GM19438 (cell line): Measurements from ENCODE around the gene SLC2A6.
A peak's percentile ranks its signal among the peaks of the same experiment; 100 is the strongest.

Source experiments
- ATAC-seq: cut with Tn5 transposase; IDR thresholded peaks from one replicate; pipeline ENCODE4 v1.9.1; 2021; ENCODE audit warnings: low read depth; ENCODE audit not compliant: unreplicated experiment

Gene SLC2A6

DNA sequence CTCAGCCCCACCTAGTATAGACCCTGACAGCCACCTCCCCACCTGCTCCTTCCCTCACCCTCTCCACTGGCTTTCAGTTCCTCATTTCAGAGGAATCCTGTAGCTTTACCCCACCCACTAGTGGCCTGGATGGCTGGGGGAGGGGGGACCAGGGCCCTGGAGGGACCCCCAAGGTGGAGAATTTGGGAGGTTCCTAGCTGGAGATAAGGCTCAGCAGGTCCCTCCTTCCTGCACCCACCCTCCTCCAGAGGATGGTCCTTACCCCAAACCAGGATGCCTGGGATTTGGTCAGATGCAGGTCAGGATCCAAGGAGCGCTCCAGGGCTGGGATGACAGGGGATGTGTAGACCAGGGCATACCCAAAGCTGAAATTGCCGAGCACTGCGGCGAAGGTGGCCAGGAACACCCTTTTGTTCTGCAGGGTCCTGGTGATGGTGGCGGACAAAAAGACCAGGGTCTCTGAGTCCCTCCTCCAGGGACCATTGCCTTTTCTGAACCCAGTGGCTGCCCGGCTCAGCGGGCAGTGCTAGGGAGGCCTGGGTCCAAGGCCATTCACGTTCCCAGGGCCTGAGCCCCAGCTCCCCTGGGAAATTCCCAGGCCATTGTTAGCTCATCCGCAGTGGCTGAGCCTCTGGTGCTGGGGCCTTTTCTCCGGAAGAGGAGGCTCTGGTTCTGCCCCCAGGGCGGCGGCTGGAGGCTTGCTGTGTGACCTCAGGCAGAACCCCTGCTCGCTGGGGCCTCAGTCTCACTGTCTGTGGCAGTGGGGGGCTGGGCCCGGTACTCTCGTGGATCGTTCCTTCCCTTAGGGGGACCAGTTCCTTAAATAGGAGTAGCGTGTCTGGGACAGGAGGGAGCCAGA, 678 bp downstream of the SLC2A6 start:
- ATAC-seq, result peak; percentile 48

DNA sequence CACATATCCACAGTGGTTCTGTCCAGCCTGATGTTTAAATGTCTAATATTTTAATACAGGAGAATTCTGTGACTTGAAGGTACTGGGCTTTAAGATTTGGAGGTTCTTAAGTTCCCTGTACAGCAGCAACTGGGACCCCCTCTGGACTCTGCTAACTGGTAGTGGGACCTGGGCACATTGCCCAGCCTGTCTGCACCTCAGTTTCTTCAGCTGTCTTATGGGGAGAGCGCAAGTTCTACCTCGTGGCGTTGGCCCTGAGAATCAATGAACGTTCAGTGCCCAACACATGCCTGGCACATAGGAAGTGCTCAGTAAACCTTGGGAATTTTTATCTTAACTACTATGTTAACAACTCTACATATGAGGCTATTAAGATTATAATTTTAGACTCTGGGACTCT, 1.4 kb downstream of the SLC2A6 start:
- ATAC-seq, result no peak

DNA sequence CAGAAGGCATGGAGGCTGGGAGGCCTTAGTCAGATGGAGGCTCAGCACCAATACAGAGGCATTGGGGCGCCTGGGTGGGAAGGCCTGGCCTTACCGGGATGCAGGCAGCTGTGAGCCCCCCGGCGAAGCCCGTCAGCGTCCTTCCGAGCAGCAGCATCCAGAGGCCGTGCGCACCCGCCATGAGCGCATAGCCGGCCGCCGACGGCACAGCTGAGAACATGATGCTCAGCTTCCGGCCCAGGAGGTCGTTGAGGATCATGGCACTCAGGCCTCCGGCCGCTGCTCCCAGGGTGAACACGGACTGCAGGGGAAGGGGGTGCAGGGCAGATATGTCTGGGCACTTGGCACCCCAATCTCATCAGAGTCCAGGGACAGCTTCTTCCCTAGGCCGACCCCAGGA, 2.0 kb downstream of the SLC2A6 start:
- ATAC-seq, result no peak

DNA sequence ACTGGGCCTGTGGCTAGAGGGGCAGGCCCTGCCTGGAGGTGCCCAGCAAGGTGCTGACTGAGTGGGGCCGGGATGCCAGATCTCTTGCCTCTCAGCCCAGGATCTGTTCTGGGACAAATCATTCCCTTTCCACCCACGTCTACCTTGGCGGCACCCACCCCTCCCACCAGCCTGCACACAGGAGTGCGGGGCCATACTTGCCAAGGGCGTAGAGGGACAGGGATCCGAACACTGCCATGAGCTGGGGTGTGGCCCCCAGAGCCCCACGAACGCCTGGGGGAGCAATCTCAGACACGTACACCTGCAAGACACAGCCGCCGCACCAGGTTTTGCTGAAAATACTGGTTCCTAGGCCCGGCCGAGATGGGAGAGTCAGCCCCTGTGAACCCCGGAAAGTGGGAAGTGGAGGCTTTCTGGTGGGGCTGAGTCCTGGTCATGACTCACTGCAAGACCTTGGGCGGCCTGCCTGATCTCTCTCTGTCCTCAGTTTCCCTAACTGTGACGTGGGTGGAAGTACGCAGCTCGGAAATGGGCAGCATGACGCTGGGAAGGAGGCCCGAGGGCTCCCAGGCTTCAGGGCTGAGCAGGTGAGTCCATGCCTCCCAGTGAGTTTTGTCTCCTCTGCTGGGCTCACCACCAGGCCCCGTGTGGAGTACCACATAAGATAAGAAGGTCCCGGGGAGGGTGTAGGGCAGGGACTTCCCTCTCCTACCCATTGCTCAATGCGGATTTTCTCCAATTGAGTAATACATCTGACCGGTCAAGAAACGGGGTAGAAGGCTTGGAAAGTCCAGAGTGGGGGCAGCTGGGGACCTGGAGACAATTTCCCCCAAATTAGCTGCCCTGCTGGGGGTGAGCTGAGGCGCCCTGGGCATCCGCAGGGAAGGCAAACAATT, 2.6 kb downstream of the SLC2A6 start:
- no peak for ATAC-seq

DNA sequence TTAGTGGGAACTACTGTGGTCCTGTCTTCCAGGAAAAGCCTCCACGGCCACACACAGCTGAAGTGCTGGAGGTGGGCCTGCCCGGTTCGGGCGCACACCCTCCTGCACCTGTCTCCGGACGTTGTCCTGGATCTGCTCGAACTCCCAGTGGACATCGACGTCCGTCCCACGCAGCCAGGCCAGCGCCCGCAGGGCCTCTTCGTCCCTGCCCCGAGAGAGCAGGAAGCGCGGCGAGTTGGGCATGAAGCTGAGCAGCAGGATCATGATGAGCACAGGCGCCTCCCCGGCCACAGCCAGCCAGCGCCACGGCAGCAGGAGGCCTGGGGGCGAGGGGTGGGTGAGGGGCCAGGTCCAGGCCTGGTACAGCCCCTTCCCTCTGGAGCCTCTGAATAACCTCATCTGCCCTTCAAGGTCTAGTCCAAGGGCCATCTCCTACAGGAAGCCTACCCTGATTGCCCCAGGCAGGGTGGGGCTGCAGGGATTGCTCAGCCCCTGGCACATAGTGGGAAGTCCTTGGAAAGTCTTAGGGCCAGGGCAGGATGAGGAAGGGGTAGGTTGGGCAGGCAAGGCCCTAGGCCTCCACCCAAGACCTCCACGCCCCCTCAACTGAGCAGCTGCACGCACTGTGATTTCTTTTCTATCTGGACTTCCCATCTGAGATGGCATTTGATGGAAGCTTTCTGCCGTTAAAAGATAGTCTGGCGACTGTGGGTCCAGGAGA, 3.4 kb downstream of the SLC2A6 start:
- ATAC-seq, result no peak

DNA sequence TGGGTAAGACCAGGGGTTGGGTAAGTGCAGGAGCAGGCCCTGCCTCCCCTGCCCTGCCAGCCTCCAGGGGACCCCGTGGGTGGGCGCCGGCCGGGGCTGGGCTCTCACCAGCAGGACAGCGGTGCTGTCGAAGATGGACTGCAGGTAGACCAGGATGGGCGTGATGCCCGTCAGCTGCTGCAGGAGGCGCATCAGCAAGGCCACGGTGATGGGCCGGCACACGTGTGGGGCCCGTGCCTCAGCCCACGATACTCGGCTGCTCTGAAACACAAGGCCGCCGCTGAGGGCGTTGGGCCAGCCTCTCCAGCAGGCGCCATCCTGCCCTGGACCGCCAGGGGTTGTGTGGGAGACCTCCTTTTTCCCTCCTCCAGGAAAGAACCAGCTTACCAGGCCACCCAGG, 4.0 kb downstream of the SLC2A6 start:
- ATAC-seq, result no peak

DNA sequence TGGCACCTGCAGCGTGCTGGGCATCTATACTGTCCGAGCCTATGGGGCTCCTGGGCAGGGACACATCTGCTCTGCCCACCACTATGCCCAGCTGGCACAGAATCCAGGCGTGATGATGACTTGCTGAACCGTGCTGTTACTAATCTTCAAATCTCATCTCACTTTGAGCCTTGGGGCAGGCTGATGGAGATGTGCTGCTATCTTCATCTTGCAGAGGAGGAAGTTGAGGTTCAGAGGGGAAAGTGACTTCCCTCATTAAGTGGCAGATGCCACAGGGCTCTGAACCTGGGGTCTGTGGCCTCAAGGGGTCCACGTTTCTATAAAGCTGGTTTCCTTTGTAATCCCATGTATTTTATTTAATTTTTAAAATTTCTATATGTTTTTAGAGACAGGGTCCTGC, 4.7 kb downstream of the SLC2A6 start:
- no peak for ATAC-seq

DNA sequence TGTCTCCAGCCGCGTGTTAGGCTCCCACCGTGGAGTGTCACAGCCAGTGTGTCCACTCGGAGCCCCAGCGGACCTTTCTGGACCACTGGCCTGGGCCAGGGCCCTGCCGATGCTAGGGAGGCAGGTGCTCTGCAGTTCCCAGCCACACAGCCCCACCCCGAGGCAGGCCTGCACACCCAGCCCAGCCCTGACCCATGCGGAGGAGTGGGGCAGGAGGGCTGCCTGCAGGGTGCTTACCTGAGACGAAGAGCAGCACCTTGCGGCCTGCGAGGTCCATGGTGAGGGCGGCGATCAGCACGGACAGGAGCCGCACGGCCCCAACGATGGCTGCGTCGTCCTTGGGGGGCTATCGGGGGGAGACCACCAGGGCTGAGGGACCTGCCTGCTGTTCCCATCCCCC, 5.2 kb downstream of the SLC2A6 start:
- no peak for ATAC-seq

DNA sequence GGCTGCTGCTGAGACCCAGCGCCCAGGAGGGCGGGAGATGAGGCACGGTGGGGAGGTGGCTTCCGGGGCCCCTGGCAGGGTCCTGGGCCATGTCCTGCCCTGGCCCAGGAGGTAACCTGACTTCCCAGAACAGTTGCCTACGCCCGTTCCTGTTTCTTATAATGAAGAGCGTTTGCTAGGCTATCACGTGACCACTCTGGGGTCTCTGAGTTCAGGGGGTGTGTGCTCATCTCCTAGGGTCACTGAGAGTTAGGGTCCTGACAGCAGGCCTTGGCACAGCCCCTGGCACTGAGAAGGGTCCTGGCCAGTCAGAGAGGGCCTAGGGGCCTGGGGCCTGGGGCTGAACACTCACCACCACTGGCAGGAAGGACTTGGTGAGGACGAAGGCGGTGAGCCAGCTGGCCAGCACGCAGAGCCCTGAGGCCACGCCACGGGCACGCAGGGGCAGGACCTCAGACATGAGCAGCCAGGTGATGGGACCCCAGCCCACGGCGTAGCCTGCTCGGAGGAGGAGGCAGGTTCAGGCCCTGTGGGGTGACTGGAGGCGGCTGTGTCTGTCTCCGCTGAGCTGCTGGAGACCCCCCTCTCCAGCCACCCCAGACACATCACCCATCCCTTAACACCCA, 6.0 kb downstream of the SLC2A6 start:
- ATAC-seq, result no peak

DNA sequence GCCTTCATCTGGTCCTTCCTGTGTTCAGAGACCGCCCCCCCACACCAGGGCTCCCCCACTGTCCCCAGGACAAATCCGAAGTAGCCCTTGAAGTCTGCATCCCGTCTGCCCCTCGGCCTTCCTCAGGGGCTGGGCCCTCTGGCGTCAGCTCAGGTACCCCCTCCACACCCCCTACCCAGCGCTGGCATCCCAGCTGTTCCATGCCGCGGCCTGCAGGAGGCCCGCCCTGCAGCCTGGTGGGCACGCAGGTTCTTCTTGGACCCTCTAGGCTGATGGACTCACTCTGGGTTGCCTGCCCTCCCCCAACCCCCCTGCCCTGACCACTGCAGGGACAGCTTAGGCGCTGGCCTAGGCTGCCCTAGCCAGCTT, 6.6 kb downstream of the SLC2A6 start:
- no peak for ATAC-seq

DNA sequence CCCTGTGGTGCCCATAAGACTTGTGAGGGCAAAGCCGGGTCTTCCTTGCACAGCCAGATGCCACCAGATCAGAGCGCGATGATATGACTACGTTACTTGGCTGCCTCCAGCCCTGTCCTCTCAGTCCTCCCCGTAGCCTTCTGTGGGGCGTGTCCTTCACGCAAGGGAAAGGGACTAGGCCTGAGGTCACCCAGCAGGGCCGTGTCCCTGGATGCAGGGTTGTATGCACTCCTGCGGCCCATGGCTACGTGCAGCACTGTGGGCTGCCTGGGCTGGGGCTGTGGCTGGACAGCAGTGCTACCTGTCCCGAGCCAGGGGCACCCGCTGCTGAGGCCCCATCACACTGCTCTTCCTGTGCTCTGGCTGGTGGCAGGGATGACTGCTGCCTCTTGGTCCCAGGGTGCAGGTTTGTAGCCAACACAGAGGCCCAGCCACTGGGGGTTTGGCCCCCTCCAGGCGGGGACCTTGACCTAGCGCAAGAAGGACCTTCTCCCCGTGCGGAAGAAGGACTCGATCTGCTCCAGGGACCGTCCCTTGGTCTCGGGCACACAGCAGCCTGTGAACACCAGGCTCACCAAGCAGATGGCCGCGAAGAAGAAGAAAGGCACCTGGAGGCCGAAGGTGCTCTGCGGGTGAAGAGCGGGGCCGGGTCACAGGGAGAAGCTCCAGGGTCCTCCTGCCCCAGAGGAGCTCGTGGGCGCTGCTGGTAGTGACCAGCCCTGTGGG, 7.2 kb downstream of the SLC2A6 start:
- ATAC-seq, result no peak

DNA sequence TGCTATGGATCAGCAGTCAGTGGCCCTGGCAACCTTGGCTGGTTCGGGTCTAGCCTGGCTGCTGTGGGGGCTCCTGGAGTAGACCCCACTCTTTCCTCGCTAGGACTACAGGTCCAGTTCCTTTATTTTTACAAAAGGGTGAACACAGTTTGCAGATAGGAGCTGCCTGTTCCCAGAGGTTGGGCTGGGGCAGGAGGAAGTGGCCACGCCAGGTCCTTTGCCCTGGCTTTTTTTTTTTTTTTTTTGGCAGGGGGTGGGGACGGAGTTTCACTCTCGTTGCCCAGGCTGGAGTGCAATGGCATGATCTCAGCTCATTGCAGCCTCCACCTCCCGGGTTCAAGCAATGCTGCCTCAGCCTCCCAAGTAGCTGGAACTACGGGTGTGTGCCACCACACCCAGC, 7.9 kb downstream of the SLC2A6 start:
- ATAC-seq, result no peak

DNA sequence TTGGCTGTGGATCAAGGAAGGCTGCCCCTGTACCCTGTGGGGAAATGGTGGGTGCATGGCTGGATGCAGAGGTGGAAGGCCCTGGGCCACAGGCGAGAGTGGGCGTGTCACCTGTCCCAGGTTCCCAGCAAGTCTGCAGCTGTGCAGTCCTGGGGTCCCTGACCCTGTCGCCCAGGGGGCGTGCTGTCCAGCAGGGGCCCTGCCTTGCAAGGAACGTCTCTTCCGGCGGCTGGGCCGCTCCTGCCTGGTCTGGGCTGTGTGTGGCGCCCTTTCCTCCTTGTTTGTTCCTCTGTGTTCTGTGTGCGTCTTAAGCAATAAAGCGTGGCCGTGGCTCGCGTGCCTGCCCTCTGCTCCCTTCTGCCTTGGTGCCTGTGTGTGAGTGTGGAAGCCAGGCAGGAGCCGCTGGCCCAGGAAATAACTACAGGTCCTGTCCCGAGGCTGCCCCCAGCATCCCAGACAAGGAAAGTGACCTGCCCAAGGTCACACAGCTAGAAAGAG, 8.4 kb downstream of the SLC2A6 start:
- ATAC-seq, result no peak

DNA sequence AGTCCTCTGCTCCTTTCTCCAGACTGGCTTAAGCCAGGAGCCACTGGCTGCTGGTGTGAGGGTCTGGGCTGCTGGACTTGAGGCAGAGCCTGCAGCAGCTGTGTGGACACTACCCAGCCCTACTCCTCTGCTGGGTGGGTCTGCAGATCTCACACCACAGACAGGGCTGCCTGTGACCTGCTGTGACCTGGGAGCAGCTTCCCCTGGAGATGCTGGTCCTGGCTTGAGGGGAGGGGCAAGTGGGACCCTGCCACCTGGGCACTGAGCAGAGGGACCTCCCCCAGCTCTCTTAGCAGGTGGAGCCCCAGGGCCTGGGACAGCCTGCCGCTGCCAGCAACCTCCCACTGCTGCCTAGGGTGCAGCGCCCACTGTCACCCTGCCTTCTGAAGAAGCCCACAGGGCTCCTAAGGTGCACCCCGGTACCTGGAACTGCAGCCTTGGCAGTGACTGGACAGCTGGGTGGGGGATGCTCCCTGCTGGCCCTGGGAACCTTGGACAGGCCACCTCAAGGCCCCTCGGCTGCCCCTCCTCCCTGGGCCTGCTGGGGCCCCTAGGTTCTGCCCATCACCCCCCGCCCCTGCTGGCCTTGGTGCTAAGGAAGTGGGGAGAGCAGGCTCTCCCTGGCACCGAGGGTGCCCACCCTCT, 10.0 kb downstream of the SLC2A6 start:
- no peak for ATAC-seq

DNA sequence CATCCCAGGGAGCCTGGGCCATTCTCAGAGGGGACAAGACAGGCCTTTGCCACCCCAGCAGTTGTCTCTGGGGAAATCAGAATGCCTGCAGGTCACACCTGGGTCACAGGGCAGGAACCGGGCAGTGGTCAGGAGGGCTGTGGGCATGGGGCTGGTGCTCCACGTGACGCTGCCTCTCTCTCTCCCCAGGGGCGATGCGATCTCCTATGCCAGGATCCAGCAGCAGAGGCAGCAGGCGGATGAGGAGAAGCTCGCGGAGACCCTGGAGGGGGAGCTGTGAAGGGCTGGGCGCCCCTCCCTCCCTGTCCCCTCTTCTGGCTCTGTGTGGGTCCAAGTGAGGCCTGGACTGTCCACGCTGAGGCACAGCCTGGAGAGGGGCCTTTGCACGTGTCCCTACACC, 10.5 kb downstream of the SLC2A6 start:
- no peak for ATAC-seq

DNA sequence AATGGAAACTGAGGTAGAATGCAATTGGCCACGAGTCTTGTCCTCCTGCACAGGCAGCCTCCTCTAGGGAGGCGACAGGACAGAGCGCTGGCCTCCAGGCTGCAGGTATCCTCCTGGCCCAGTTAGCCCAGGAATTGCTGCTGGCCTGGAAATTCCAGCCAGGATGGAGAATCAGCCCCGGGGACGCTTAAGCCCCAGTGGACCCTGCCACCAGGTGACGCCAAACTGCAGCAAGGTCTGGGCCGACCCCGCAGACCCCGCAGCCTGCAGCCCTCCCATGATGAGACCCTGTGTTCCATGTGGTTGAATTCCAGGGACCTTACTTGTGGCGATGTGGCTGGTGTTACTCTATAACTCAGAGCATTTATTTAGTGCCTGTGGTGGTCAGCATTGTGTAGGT, 11.8 kb downstream of the SLC2A6 start:
- ATAC-seq, result no peak

DNA sequence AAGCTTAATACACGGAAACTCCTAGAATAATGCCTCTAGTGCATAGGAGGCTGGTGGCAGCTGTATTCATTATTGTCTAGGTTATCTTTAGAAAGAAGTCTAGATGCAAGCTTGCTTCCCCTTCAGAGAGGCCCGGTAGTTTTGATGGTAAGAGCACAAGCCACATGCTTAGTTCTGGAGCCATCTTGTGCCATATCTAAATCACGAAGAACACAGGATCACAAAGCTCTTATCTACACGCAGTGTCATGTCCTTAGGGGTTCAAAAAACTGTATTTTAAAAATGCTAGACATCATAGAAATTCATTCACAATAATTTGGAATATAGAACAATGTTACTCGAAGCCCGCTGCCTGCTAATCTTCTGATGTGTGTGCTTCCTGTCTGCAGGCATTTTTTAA, 12.9 kb downstream of the SLC2A6 start:
- ATAC-seq, result no peak

DNA sequence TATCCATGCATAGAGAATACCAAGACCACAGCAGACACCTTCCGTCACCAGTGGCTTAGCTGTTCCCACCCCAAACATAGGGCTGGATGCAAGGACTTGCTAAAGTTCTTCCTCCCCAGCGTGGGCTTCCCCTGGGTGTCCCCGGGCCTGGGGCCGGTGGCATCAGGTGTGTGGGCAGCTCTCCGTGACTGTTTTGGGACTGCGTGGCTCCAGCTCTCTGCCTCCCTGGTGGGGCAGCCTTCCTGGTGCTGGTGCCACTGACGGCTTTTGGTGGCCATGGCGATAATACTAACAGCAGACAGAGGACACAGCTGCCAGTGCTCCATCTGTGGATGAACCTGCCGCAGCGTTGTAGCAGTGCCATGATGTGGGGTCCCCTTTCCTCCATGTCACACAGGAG, 14.3 kb downstream of the SLC2A6 start:
- no peak for ATAC-seq

DNA sequence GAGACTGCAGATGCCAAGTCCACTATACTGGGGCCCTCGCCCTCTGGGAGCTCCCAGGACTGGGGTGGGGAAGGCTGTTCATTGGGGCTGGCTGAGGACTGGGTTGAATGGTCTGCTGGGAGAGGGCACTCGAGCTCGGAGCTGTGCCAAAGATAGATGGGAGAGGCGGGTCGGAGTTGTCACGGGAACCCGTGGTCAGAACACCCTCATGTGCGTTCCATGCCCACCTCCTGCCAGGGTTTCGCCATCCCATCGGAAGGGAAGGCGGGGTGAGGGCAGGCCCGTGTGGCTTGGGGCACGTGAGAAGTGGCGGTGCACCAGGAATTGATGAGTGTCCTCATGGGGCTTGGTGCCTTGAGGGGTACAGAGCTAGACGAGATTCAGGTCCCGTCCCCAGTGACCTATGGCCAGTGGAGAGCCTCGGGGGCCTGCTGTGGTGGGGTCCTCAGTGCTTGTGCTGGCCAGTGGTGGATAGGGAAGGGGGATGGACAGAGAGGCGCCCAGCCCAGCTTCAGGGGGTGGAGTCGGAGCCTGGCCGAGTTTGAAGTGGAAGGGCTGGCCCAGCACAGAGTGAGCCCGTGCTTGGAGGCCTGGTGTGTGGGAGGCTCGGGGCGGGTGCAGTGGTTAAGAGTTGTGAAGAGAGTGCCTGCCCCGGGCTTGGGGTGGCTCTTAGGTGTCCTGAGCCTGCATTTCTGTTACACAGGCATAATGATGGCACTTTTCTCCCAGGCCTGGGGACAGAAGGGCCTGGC, 14.9 kb downstream of the SLC2A6 start:
- no peak for ATAC-seq
